Mucosa of rectum (tissue), 2 donors: Measurements from ENCODE around the gene MTNR1A.

Experiments
- H3K27ac ChIP-seq, 2 donors: one replicate each; pipeline ENCODE4 v1.7.0; 2013; ENCODE audit warnings: inconsistent platforms in 2 of 2, low read depth in 2 of 2, low read length in 2 of 2
- H3K27me3 ChIP-seq, 2 donors: one replicate each; pipeline ENCODE4 v1.7.0; 2013; ENCODE audit warnings: low read length in 2 of 2; ENCODE audit not compliant: control insufficient read depth in 2 of 2, insufficient read depth in 2 of 2
- H3K36me3 ChIP-seq, 2 donors: one replicate each; pipeline ENCODE4 v1.7.0; 2013; ENCODE audit warnings: low read length in 2 of 2; ENCODE audit not compliant: control insufficient read depth in 2 of 2, insufficient read depth in 2 of 2
- H3K4me1 ChIP-seq, 2 donors: one replicate each; pipeline ENCODE4 v1.7.0; 2013; ENCODE audit warnings: low read length in 2 of 2, mild to moderate bottlenecking in 1 of 2; ENCODE audit not compliant: control insufficient read depth in 2 of 2, insufficient read depth in 2 of 2
- H3K4me3 ChIP-seq, 2 donors: one replicate each; pipeline ENCODE4 v1.7.0; 2013; ENCODE audit warnings: low read length in 2 of 2
- H3K9ac ChIP-seq, 2 donors: one replicate each; pipeline ENCODE4 v1.7.0; 2013; ENCODE audit warnings: low read length in 2 of 2, low read depth in 1 of 2, mild to moderate bottlenecking in 1 of 2
- H3K9me3 ChIP-seq, 2 donors: one replicate each; pipeline ENCODE4 v1.7.0; 2013; ENCODE audit warnings: low read length in 2 of 2; ENCODE audit not compliant: control insufficient read depth in 2 of 2
- donor health status: healthy.
- donor health status: Normal muscosa, but diverticular disease.

MTNR1A gene

GRCh38 chr4:186592445-186592844 is 37.1 kb upstream of the MTNR1A start:
- no peaks in the 10 kb centered on the region for H3K9me3 ChIP-seq
- no peaks in the 10 kb centered on the region for H3K27me3 ChIP-seq
- no peak overlapping the region for H3K27ac ChIP-seq
- H3K9ac ChIP-seq = no peak overlapping the region
- peaks cover 57 to 63% of the 10 kb centered on the region in 2 donors for H3K36me3 ChIP-seq
- H3K4me3 ChIP-seq = no peak overlapping the region
- no peaks in the 10 kb centered on the region for H3K4me1 ChIP-seq

GRCh38 chr4:186591651-186592050 is 36.3 kb upstream of the MTNR1A start:
- Histone ChIP-seq H3K9me3 (no peaks in the 10 kb centered on the region), H3K4me1 (no peaks in the 10 kb centered on the region), H3K27ac (no peak overlapping the region), H3K9ac (no peak overlapping the region), H3K27me3 (no peaks in the 10 kb centered on the region), H3K36me3 (peaks cover 49 to 57% of the 10 kb centered on the region in 2 donors), H3K4me3 (no peak overlapping the region)

GRCh38 chr4:186588503-186588902 is 33.1 kb upstream of the MTNR1A start:
- Histone ChIP-seq H3K27ac (no peak overlapping the region), H3K36me3 (peaks cover 49 to 51% of the 10 kb centered on the region in 2 donors), H3K9me3 (no peaks in the 10 kb centered on the region), H3K4me1 (no peaks in the 10 kb centered on the region), H3K4me3 (no peak overlapping the region), H3K9ac (no peak overlapping the region), H3K27me3 (no peaks in the 10 kb centered on the region)

GRCh38 chr4:186587416-186588018 is 32.1 kb upstream of the MTNR1A start:
- H3K9ac ChIP-seq = no peak overlapping the region
- no peak overlapping the region for H3K27ac ChIP-seq
- peaks cover 44 to 47% of the 10 kb centered on the region in 2 donors for H3K36me3 ChIP-seq

GRCh38 chr4:186586205-186586604 is 30.8 kb upstream of the MTNR1A start:
- H3K9ac ChIP-seq = no peak overlapping the region
- no peaks in the 10 kb centered on the region for H3K4me1 ChIP-seq
- no peaks in the 10 kb centered on the region for H3K27me3 ChIP-seq
- peaks cover 38 to 40% of the 10 kb centered on the region in 2 donors for H3K36me3 ChIP-seq
- no peak overlapping the region for H3K4me3 ChIP-seq
- no peaks in the 10 kb centered on the region for H3K9me3 ChIP-seq
- H3K27ac ChIP-seq = no peak overlapping the region

More at GRCh38 chr4:186587416-186588018, 32.1 kb upstream of the MTNR1A start:
- Histone ChIP-seq H3K4me1 (no peaks in the 10 kb centered on the region), H3K9me3 (no peaks in the 10 kb centered on the region), H3K4me3 (no peak overlapping the region), H3K27me3 (no peaks in the 10 kb centered on the region)

- no peak overlapping the region for H3K4me3 ChIP-seq
- H3K4me1 ChIP-seq = no peaks in the 10 kb centered on the region
- H3K9ac ChIP-seq = no peak overlapping the region
- H3K9me3 ChIP-seq = no peaks in the 10 kb centered on the region
- H3K36me3 ChIP-seq = peaks cover 28 to 34% of the 10 kb centered on the region in 2 donors
- no peaks in the 10 kb centered on the region for H3K27me3 ChIP-seq
- no peak overlapping the region for H3K27ac ChIP-seq
These were observed 29.5 kb upstream of the MTNR1A start for GRCh38 chr4:186584912-186585311.

- no peak overlapping the region for H3K27ac ChIP-seq
- no peaks in the 10 kb centered on the region for H3K27me3 ChIP-seq
- no peak overlapping the region for H3K9ac ChIP-seq
- H3K9me3 ChIP-seq = no peaks in the 10 kb centered on the region
- peaks cover 12 to 21% of the 10 kb centered on the region in 2 donors for H3K36me3 ChIP-seq
- H3K4me1 ChIP-seq = no peaks in the 10 kb centered on the region
- no peak overlapping the region for H3K4me3 ChIP-seq
These were observed 26.1 kb upstream of the MTNR1A start for GRCh38 chr4:186581421-186581820.

- H3K9me3 ChIP-seq = no peaks in the 10 kb centered on the region
- H3K4me1 ChIP-seq = no peaks in the 10 kb centered on the region
- no peak overlapping the region for H3K9ac ChIP-seq
- peaks cover 9 to 14% of the 10 kb centered on the region in 2 donors for H3K36me3 ChIP-seq
- H3K27me3 ChIP-seq = no peaks in the 10 kb centered on the region
- H3K4me3 ChIP-seq = no peak overlapping the region
- no peak overlapping the region for H3K27ac ChIP-seq
These were observed 25.3 kb upstream of the MTNR1A start for GRCh38 chr4:186580669-186581068.

GRCh38 chr4:186570193-186570996 is 15.0 kb upstream of the MTNR1A start:
- peak overlapping the region; percentile 26 to 38 for H3K9ac ChIP-seq
- no peaks in the 10 kb centered on the region for H3K9me3 ChIP-seq
- peak overlapping the region; percentile 29 to 50 for H3K27ac ChIP-seq
- peak overlapping the region; percentile 62 to 77 for H3K4me3 ChIP-seq
- peaks cover 4 to 13% of the 10 kb centered on the region in 2 donors for H3K4me1 ChIP-seq
- no peaks in the 10 kb centered on the region for H3K36me3 ChIP-seq
- H3K27me3 ChIP-seq = no peaks in the 10 kb centered on the region

- Histone ChIP-seq H3K4me3 (peak overlapping the region; percentile 62 to 77), H3K36me3 (no peaks in the 10 kb centered on the region), H3K27me3 (no peaks in the 10 kb centered on the region), H3K9me3 (no peaks in the 10 kb centered on the region), H3K9ac (peak overlapping the region; percentile 26 to 38), H3K4me1 (peaks cover 4 to 13% of the 10 kb centered on the region in 2 donors), H3K27ac (peak overlapping the region; percentile 27 to 50)
These were observed 14.3 kb upstream of the MTNR1A start for GRCh38 chr4:186569533-186570192.
